IMR-90 (cell line): Measurements from ENCODE around the gene DEFB114. TPM values are rescaled to one million over a fixed set of nuclear protein-coding genes. Genes with fewer than 3 reads are reported as not detected.

Experiments
- ATAC-seq: fragments of 200-7000 bp; cut with Tn5 transposase; 2 replicates; pipeline ENCODE4 v1.9.1; 2020; ENCODE audit warnings: low read depth, mild to moderate bottlenecking, moderate library complexity
- BruUV-seq: library from RNA; stranded (reverse); fragments of 400-500 nt; replicated peaks from 2 replicates; lab custom pipeline; 2021; lab: Mats Ljungman, UMichigan
- CTCF ChIA-PET: fragments of 300-600 bp; formaldehyde crosslinking; extraction: SDS; loops from one replicate; lab custom pipeline; 2021; ENCODE audit warnings: antibody characterized with exemption; lab: Yijun Ruan, JAX
- POLR2A ChIA-PET: fragments of 300-600 bp; sonication (Branson Sonifier 250); formaldehyde crosslinking; loops from one replicate; lab custom pipeline; 2022; ENCODE audit warnings: antibody characterized with exemption; ENCODE audit not compliant: unreplicated experiment; lab: Charles Lee
- DNase-seq: peaks from one replicate; pipeline ENCODE4 v3.0.0; 2013
- H2AFZ ChIP-seq: replicated peaks from 2 replicates; pipeline ENCODE3; 2013; ENCODE audit warnings: low read length, mild to moderate bottlenecking; ENCODE audit not compliant: poor library complexity
- H2AK5ac ChIP-seq: 2 replicates; pipeline ENCODE4 v1.6.1; 2013; ENCODE audit warnings: low read depth, low read length, inconsistent platforms
- H2AK9ac ChIP-seq: replicated peaks from 2 replicates; pipeline ENCODE3; 2013; ENCODE audit warnings: mild to moderate bottlenecking, low read depth, low read length, moderate library complexity; ENCODE audit not compliant: poor library complexity
- H2BK120ac ChIP-seq: 2 replicates; pipeline ENCODE4 v1.6.1; 2013; ENCODE audit warnings: low read depth, low read length, inconsistent platforms
- H2BK15ac ChIP-seq: 3 replicates; pipeline ENCODE4 v1.6.1; 2013; ENCODE audit warnings: low read depth, low read length, inconsistent platforms
- H2BK20ac ChIP-seq: 2 replicates; pipeline ENCODE4 v1.6.1; 2013; ENCODE audit warnings: low read depth, mild to moderate bottlenecking, inconsistent platforms, low read length, moderate library complexity
- H2BK5ac ChIP-seq: 2 replicates; pipeline ENCODE4 v1.6.1; 2013; ENCODE audit warnings: mild to moderate bottlenecking, low read depth, low read length, inconsistent platforms; ENCODE audit not compliant: poor library complexity, severe bottlenecking
- H3K14ac ChIP-seq: replicated peaks from 2 replicates; pipeline ENCODE4 v1.6.1; 2013; ENCODE audit warnings: low read depth, low read length, inconsistent platforms
- H3K18ac ChIP-seq: 2 replicates; pipeline ENCODE4 v1.6.1; 2013; ENCODE audit warnings: low read depth, low read length, control low read depth
- H3K23ac ChIP-seq: 2 replicates; pipeline ENCODE4 v1.6.1; 2013; ENCODE audit warnings: low read depth, low read length, inconsistent platforms
- H3K27ac ChIP-seq: 2 replicates; pipeline ENCODE4 v1.5.1; 2013; ENCODE audit warnings: mild to moderate bottlenecking, control low read depth, low read length; ENCODE audit not compliant: insufficient read depth
- H3K27me3 ChIP-seq: 2 replicates; pipeline ENCODE4 v1.6.1; 2013; ENCODE audit warnings: low read length; ENCODE audit not compliant: control insufficient read depth, insufficient read depth
- H3K36me3 ChIP-seq: 2 replicates; pipeline ENCODE4 v1.6.1; 2013; ENCODE audit warnings: low read length, mixed read lengths; ENCODE audit not compliant: control insufficient read depth, insufficient read depth
- H3K4ac ChIP-seq: 2 replicates; pipeline ENCODE4 v1.6.1; 2013; ENCODE audit warnings: low read depth, low read length, inconsistent platforms
- H3K4me1 ChIP-seq: 2 replicates; pipeline ENCODE4 v1.6.1; 2013; ENCODE audit warnings: low read length, mixed read lengths; ENCODE audit not compliant: control insufficient read depth, insufficient read depth
- H3K4me2 ChIP-seq: 2 replicates; pipeline ENCODE4 v1.6.1; 2013; ENCODE audit warnings: low read depth, mild to moderate bottlenecking, control low read depth, low read length, moderate library complexity
- H3K4me3 ChIP-seq: 2 replicates; pipeline ENCODE4 v1.5.1; 2013; ENCODE audit warnings: low read depth, mild to moderate bottlenecking, control low read depth, low read length, moderate library complexity; ENCODE audit not compliant: insufficient read depth
- H3K56ac ChIP-seq: 2 replicates; pipeline ENCODE4 v1.6.1; 2013; ENCODE audit warnings: low read length, inconsistent platforms; ENCODE audit not compliant: insufficient read depth; ENCODE audit errors: extremely low read depth
- H3K79me1 ChIP-seq, 2 experiments: 2 replicates each; pipeline ENCODE4 v1.6.1; 2013; ENCODE audit warnings: low read length in 2 of 2, inconsistent platforms in 1 of 2, low read depth in 1 of 2
- H3K9ac ChIP-seq: 2 replicates; pipeline ENCODE4 v1.6.1; 2013; ENCODE audit warnings: low read depth, low read length, control low read depth
- H3K9me1 ChIP-seq: 2 replicates; pipeline ENCODE4 v1.6.1; 2013; ENCODE audit warnings: low read length, inconsistent platforms; ENCODE audit not compliant: insufficient read depth
- H3K9me3 ChIP-seq: 2 replicates; pipeline ENCODE4 v1.6.1; 2013; ENCODE audit warnings: low read length; ENCODE audit not compliant: control insufficient read depth, insufficient read depth
- H4K20me1 ChIP-seq: 2 replicates; pipeline ENCODE4 v1.6.1; 2013; ENCODE audit warnings: low read length, inconsistent platforms; ENCODE audit not compliant: insufficient read depth
- H4K5ac ChIP-seq: 2 replicates; pipeline ENCODE4 v1.6.1; 2013; ENCODE audit warnings: mild to moderate bottlenecking, low read depth, low read length, control low read depth
- H4K8ac ChIP-seq, 2 experiments: 2 replicates each; pipeline ENCODE4 v1.6.1; 2013; ENCODE audit warnings: low read depth in 2 of 2, low read length in 2 of 2, control low read depth in 1 of 2, inconsistent platforms in 1 of 2
- H4K91ac ChIP-seq: 2 replicates; pipeline ENCODE4 v1.6.1; 2013; ENCODE audit warnings: low read depth, low read length, inconsistent platforms; ENCODE audit not compliant: insufficient read depth
- CEBPB ChIP-seq: IDR thresholded peaks from 2 replicates; pipeline ENCODE4 v1.6.1; 2012; ENCODE audit warnings: low read depth, low read length, improper control_type of control experiment
- CTCF ChIP-seq: conservative IDR thresholded peaks from 2 replicates; pipeline ENCODE4 v1.5.1; 2012; ENCODE audit warnings: mild to moderate bottlenecking, low read depth, low read length, improper control_type of control experiment
- WGBS, 2 experiments: methylation state at CpG; one replicate each; pipeline versions ENCODE4 v1.1.5 to v1.1.7; 2013; ENCODE audit warnings: missing lambda C conversion rate in 2 of 2; ENCODE audit not compliant: insufficient read length in 1 of 2; ENCODE audit errors: extremely low coverage in 2 of 2; 5-methylcytosine and 5-hydroxymethylcytosine counted together
- dilution Hi-C: fragments of 300-500 bp; cut with HindIII; formaldehyde crosslinking; loops from one replicate; pipeline ENCODE4 v1.14.3; 2018; ENCODE audit warnings: low sequenced_read_pairs; ENCODE audit not compliant: unreplicated experiment
- in situ Hi-C: fragments of 300-500 bp; cut with MboI; formaldehyde crosslinking; loops from 3 replicates; pipeline ENCODE4 v1.14.3; 2019; ENCODE audit warnings: low sequenced_read_pairs, inconsistent platforms, mixed read lengths
- intact Hi-C: fragments of 100-400 bp; cut with micrococcal nuclease; formaldehyde crosslinking; loops from 2 replicates; pipeline ENCODE4 v1.10.0; 2022
- polyA plus RNA-seq, 3 experiments: library from polyadenylated mRNA; depleted of rRNA; stranded (reverse); fragments of >200 nt; gene quantifications; 2 replicates each; pipeline ENCODE4 v1.2.3, GENCODE V29; 2012; ENCODE audit warnings: low replicate concordance in 1 of 3
- total RNA-seq: library from RNA; depleted of rRNA; stranded (reverse); fragments of >200 nt; gene quantifications from 2 replicates; pipeline ENCODE4 v1.2.3, GENCODE V29; 2012

The DEFB114 gene
- total and polyA plus RNA-seq, 2 of the 4 experiments (the other 2 are of a cell fraction): not detected

DNA sequence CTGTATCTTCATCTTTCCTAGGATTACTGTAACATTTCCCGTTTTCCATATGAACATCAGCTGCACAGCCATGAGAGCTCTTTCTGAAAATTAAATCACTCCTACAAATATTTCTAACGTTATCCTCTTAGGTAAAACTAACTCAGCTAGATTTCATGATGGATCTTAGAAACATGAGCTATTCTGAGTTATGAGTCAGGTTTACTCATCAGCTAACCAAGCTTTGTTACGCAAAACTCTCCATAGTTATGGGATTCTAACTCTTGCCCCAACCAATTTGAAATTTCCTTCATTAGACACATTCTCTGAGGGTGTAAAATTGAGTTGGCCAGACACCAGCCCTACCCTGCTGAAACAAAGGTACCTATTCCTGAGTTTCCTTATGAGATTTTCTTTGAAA is 43.9 kb upstream of the DEFB114 start:
- DNase-seq: peak; percentile 57
- H3K36me3 ChIP-seq: no peaks in the 10 kb centered on the region
- H2AFZ ChIP-seq: no peak overlapping the region
- H3K4me2 ChIP-seq: no peak overlapping the region
- no peak overlapping the region for H3K4me3 ChIP-seq
- H2BK120ac ChIP-seq: no peak overlapping the region
- in situ Hi-C loops (no loop called here), intact Hi-C loops (no loop called here), dilution Hi-C loops (no loop called here)
- H3K9me1 ChIP-seq: no peaks in the 10 kb centered on the region
- BruUV-seq: no TSS peak
- H3K56ac ChIP-seq: no peak overlapping the region
- H2AK5ac ChIP-seq: no peak overlapping the region
- TF ChIP-seq CTCF (no peak), CEBPB (peak; percentile 73)
- no peaks in the 10 kb centered on the region for H4K20me1 ChIP-seq
- H3K27me3 ChIP-seq: no peaks in the 10 kb centered on the region
- no peak overlapping the region for H4K91ac ChIP-seq
- no peak overlapping the region for H3K18ac ChIP-seq
- POLR2A ChIA-PET: no interaction called here
- no peaks in the 10 kb centered on the region for H3K4me1 ChIP-seq
- no CpG with 5 or more reads among the region's 3 CpGs for WGBS, 2 experiments
- H3K9me3 ChIP-seq: no peaks in the 10 kb centered on the region
- no peak overlapping the region for H3K27ac ChIP-seq
- no peak overlapping the region for H3K14ac ChIP-seq
- no peak overlapping the region for H3K23ac ChIP-seq
- H2AK9ac ChIP-seq: no peak overlapping the region
- no peak overlapping the region for H4K5ac ChIP-seq
- no peak overlapping the region for H2BK20ac ChIP-seq
- ATAC-seq: no peak
- no peak overlapping the region for H2BK15ac ChIP-seq
- no peaks in the 10 kb centered on the region for H3K79me1 ChIP-seq
- H3K4ac ChIP-seq: no peak overlapping the region
- CTCF ChIA-PET: interaction anchor here (0.6 kb wide), 1 partner anchor 27 kb away, joined by 3 read pairs; no protein-coding TSS in a partner anchor
- no peak overlapping the region for H3K9ac ChIP-seq
- H4K8ac ChIP-seq: no peak overlapping the region
- H2BK5ac ChIP-seq: no peak overlapping the region
